ENCODE data around the gene PODXL2.
A peak's percentile ranks its signal among the peaks of the same experiment; 100 is the strongest.
"Not testable (repeated sequence)": the region's sequence is repeated elsewhere in the genome, so short reads cannot be mapped to it uniquely, and the experiment has no call there.

The PODXL2 gene

DNA sequence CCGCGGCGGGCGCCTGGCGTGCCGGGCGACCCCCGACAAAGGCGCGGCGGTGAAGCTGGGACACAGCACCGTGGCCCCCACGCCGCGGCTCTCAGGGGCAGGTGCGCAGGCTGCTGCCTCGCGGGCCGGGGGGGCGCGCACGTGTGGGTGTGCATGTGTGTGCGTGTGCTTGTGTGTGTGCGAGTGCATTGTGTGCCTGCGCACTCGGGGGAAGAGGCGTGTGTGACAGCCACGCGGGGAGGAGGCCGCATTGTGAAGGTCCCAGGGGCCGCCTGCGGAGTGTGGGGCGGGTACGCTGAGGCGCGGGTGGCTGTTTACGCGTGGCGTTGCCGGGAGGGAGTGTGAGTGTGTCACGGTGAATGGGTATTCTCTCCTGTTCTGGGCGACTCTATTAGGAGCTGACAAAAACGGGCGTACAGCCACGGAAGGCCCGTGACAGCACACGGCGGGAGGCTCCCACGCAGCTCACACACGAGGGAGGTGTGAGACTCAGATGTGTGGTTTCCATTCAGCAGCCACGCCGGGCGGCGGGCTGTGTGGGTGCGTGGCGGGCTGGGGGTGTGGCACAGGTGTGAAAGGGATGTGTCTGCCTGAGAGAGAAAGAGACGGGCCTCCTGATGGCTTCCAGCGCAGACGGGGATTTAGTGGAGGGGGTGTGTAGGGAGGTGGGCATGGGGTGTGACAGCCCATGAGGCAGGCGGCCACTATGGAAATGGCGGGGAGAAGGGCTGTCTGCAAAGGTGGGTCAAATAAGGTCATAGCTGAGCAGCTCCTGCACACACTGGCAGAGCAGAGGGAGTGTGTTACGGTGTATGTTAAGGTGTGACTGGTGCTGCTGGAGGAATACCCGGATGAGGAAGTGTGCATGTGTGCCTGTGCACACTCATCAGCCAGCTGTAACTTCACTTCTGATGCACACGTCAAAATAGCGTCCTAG lies 750 bp downstream of the PODXL2 start:
- peak; percentile 20 for DNase-seq (ENCODE audit: low spot score)

DNA sequence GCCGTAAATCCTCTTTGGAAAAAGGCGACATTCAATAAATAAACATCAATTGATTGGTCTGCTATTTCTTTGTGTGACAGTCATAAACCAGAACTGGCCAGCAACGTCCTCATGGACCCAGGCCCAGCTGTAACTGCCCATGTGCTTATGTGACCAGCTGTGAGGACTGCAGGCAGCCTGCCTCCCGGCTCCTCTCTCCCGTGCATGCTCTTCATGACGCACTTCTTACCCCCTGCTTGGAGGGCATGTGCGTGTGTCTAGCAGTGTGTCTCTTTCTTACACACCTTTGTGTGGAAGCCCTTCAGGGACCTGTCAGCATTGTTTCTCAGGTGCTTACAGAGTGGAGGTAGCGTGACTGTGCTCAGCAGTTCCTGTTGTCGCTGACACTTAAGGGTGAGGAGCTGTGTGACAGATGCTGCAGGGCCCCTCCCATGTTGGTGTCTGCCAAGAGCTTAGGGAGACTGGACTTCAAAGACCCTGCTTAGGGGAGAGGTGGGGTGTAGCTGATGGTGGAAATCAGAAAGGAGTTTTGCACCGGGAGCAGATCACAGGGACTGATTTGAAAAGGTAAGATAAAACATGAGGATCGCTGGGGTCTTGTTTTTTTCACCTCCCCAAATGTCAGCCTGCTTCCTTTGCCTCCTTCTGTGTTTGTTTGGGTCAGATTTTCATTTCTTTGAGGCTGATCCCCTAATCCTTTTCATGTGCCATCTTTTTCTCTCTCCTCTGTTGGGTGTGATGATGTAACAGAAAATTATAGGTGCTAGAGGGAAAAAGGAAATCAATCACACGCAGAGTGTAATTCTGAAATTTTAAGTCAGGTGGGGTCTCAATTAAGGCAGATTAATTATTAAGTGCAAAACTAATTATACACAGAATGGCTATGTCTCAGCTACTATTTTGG lies 2.1 kb downstream of the PODXL2 start:
- DNase-seq (ENCODE audit: low spot score), result no peak

DNA sequence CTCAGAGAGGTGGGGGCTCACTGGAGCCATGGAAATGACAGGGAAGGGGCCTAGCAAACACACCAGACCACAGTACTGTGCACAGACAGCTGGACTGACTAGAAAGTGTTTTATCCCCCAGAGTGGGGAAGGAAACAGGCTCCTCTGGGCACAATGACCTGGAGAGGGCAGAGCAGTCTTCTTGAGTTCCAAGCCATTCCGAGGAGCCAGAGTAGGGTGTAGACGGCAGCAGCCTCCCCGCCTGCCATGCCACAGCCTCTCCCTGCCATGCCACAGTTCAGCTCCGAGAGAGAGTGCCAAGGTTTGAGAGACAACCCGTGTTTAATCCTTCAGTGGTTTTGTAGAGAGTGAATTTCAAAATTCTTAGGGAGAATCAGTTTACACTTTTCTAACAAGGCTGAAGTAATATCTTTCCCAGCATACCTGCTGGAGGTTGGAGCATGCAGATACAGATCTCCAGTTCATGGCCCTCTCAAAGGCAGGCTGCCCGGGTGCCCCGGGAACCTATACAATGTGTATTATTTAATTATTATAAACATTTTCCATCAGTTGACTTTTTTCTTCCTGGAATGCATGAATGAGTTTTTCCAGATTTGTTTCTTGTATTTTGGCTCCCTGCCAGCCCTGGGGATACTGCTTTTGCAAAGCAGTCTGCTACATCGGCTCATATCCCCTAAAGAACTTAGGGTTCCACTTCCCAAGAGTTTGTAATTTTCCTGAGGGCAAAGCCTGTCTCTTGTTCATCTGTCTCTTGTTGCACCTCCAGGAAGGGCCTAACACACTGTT lies 3.2 kb downstream of the PODXL2 start:
- no peak for DNase-seq (ENCODE audit: low spot score)

- no peak for DNase-seq (ENCODE audit: low spot score)
Measured at GRCh38 chr3:127634653-127635052, 5.7 kb downstream of the PODXL2 start.

DNA sequence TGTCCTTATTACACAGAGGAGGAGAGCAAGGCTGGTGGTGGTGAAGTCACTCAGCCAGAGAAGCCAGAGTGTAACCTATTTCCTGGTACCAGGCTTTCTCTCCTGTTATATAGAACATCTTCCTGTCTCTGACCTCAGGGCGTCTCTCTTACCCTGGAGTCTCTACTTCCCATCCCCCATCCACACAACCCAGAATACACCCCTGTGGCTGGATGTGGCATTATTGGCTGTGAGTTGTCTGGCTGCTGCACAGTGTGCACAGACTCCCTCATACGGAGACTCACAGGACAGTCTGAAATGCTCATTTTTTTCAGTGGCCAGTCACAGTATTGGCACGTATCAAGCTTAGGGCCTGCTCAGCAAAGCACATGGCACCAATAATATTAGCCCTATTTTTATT lies 8.6 kb downstream of the PODXL2 start:
- no peak for DNase-seq (ENCODE audit: low spot score)

DNA sequence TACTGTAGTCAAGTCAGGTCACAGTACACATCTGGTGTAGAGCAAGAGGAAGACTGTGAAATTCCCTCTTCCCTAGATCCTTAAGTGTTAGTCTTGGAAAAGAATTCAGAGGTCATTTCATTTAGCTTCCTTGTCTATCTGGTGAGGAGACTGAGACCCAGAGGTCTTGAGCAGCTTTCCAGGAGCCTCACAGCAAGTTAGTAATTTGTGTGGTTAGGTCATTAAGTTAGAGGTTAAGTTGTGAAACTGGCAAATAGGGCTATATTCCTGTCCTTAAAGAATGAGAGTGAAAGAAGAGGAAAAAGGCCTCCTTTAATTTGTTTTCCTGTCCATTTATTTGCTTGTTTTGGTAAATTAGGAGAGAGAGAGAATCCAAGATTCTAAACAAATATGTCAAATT lies 9.0 kb downstream of the PODXL2 start:
- no peak for DNase-seq (ENCODE audit: low spot score)

- DNase-seq (ENCODE audit: low spot score), result no peak
Measured at GRCh38 chr3:127639173-127640041, 10.4 kb downstream of the PODXL2 start.

- no peak for DNase-seq (ENCODE audit: low spot score)
Measured at GRCh38 chr3:127640042-127640355, 11.0 kb downstream of the PODXL2 start.

- DNase-seq (ENCODE audit: low spot score), result no peak
Measured at GRCh38 chr3:127644641-127645370, 15.8 kb downstream of the PODXL2 start.

- DNase-seq (ENCODE audit: low spot score), result no peak
Measured at GRCh38 chr3:127645371-127646015, 16.5 kb downstream of the PODXL2 start.

DNA sequence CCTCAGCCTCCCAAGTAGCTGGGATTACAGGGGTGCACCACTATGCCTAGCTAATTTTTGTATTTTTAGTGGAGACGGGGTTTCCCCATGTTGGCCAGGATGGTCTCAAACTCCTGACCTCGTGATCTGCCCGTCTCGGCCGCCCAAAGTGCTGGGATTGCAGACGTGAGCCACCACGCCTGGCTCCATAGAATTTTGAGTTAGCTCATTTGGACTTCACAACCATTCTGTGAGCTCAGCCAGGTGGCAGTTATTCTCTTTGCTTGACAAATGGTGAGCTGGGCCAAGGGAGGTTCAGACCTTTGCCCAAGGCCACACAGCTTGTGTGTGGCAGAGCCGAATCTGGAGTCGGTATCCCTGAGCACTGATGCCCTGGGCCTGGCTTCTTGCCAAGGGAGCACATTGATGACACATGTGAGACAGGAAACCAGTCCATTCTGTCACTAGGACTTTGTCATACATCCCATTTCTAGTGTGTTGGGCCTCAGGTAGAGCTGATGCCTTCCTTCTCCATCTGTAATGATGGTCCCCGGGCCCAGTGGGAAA lies 17.6 kb downstream of the PODXL2 start:
- no peak for DNase-seq (ENCODE audit: low spot score)

- no peak for DNase-seq (ENCODE audit: low spot score)
Measured at GRCh38 chr3:127647166-127647844, 18.3 kb downstream of the PODXL2 start.

DNA sequence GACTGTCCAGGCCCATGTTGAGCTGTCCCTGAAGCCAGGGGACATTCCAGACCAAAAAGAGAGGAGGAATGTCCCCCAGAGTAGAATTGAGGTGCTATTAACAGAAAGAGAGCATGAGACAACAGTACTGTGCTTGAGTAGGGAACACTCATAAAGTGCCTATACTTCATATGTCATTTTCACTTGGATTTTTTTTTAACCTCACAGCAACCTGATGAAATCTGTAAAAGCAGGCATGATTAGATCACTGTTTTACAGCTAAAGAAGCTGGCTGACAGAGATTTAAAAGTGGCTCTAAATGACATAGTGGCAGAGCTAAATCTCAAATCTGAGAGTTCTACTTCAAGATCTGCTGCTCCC lies 18.8 kb downstream of the PODXL2 start:
- DNase-seq (ENCODE audit: low spot score), result no peak

DNA sequence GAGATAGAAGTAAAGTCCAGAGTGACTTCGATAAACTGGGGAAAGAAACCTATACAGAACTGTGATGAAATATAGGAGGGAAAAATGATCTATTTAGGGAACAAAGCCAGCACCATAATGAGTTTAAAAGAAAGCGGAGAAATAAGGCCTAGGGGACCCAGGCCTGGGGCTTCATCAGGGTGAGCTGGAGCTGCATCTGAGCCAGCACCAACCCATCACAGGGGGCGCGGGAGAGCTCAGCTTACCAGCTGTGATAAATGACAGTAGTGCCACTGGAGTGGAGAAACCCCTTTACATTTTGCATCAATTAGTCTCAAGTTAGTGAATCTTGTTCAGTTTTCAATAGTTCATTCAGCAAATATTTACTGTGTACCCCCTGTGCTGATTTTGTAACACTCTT lies 21.3 kb downstream of the PODXL2 start:
- no peak for DNase-seq (ENCODE audit: low spot score)

DNA sequence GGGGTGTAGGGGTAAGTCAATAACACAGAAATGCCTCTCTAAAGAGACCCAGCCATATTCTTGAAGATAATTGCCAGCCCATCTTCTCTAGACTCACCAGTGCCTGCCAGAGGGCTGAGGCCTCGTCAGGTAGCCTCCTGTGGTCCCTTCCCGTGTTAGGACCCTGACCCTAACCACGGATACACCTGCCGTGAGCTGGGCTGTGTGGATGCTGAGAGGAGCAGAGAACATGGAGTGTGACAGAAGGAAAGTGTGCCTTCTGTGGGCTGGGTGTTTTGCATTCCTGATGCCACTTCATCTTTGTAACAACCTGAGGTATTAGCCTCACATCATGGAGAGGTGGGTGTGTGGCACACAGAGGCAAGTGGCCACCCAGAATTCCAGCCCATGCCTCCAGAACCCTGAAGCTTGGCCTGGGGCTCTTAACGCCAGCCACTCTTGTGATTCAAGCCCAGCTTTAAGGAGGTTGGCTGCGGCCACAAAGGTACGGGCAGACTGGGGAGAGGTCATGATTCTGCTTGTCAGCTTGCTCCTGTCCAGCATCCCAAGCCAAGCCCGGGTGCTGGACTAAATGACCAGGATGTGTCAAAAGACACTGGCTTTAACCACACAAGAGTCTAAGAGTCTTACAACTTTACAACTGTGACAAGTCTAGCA lies 22.7 kb downstream of the PODXL2 start:
- DNase-seq (ENCODE audit: low spot score), result no peak

- peak; percentile 41 for DNase-seq (ENCODE audit: low spot score)
Measured at GRCh38 chr3:127652246-127652995, 23.4 kb downstream of the PODXL2 start.

DNA sequence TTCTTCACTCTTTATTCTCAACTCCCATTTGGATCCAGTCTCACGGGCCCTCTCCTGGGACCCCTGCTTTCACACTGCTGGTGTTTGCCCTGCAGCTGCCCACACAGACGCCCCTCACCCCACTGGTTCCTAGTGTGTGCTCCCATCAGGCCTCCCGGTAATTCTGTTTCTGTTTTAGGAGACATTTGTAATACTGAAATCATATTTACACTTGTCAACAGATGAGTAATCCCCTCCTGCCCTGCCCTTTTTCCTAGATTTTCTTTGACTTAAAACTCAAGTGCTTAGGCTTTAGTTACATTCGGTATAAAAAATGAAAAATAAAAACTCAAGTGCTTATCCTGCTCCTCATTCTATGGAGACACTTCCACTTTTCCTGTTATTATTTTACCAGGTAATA lies 25.4 kb downstream of the PODXL2 start:
- DNase-seq (ENCODE audit: low spot score), result no peak

GRCh38 chr3:127654993-127655392 lies 26.0 kb downstream of the PODXL2 start:
- not testable (repeated sequence) for DNase-seq (ENCODE audit: low spot score)
